Lung (tissue), 12 donors: ENCODE measurements around the gene ASF1A. TPM values are rescaled to one million over a fixed set of nuclear protein-coding genes. Genes with fewer than 3 reads are reported as not detected.

Source experiments
- ATAC-seq: fragments of 200-7000 bp; cut with Tn5 transposase; one replicate; pipeline ENCODE4 v1.9.1; 2020; ENCODE audit warnings: moderate number of reproducible peaks; ENCODE audit not compliant: insufficient read depth, low FRiP score
- DNase-seq, 3 donors: peaks; one replicate each; pipeline ENCODE4 v3.0.0-alpha.2; 2013 to 2017
- H3K27ac ChIP-seq, 2 donors: one replicate each; pipeline ENCODE4 v1.5.1; 2013; ENCODE audit warnings: mild to moderate bottlenecking in 2 of 2, moderate library complexity in 2 of 2, control low read depth in 1 of 2, inconsistent platforms in 1 of 2, low read depth in 1 of 2, low read length in 1 of 2
- H3K27me3 ChIP-seq, 3 donors: one replicate each; pipeline ENCODE4 v1.5.1; 2013; ENCODE audit warnings: low read length in 2 of 3; ENCODE audit not compliant: control insufficient read depth in 3 of 3, insufficient read depth in 3 of 3
- H3K36me3 ChIP-seq, 4 donors: one replicate each; pipeline ENCODE4 v1.5.1; 2013; ENCODE audit warnings: low read length in 4 of 4, mild to moderate bottlenecking in 1 of 4, moderate library complexity in 1 of 4; ENCODE audit not compliant: control insufficient read depth in 4 of 4, insufficient read depth in 4 of 4
- H3K4me1 ChIP-seq, 5 donors: one replicate each; pipeline ENCODE4 v1.5.1; 2013; ENCODE audit warnings: low read length in 5 of 5, mild to moderate bottlenecking in 2 of 5, moderate library complexity in 1 of 5; ENCODE audit not compliant: control insufficient read depth in 5 of 5, insufficient read depth in 5 of 5
- H3K4me3 ChIP-seq: one replicate; pipeline ENCODE4 v1.5.1; 2013; ENCODE audit warnings: mild to moderate bottlenecking, control low read depth, moderate library complexity
- H3K9ac ChIP-seq, 2 donors: one replicate each; pipeline ENCODE4 v1.5.1; 2013; ENCODE audit warnings: low read length in 2 of 2, control low read depth in 1 of 2; ENCODE audit not compliant: insufficient read depth in 1 of 2
- H3K9me3 ChIP-seq, 4 donors: one replicate each; pipeline ENCODE4 v1.5.1; 2013; ENCODE audit warnings: low read length in 3 of 4, mild to moderate bottlenecking in 1 of 4, moderate library complexity in 1 of 4; ENCODE audit not compliant: control insufficient read depth in 4 of 4, insufficient read depth in 3 of 4
- CTCF ChIP-seq: IDR thresholded peaks from 2 replicates; pipeline ENCODE4 v1.5.1; 2012; ENCODE audit warnings: mild to moderate bottlenecking; ENCODE audit errors: control extremely low read depth, extremely low read depth
- WGBS, 2 donors: extraction: QIAGEN DNeasy Blood & Tissue Kit; methylation state at CpG; one replicate each; pipeline ENCODE4 v1.1.7; 2013; 5-methylcytosine and 5-hydroxymethylcytosine counted together
- polyA plus RNA-seq, 2 donors: library from polyadenylated mRNA; stranded (reverse); fragments of 200-250 nt; gene quantifications; one replicate each; pipeline ENCODE4 v1.2.1, GENCODE V29; 2013
- total RNA-seq, 2 donors: library from RNA; depleted of rRNA in 1 of 2; stranded (reverse); fragments of >200 nt in 1 of 2; gene quantifications; one replicate each; pipeline ENCODE4 v1.2.1, GENCODE V29; 2014 to 2021
- donor health status: control.
- donor health status: control.
- donor health status: Bipolar disorder and iron deficiency.
- donor health status: healthy.
- donor health status: DM: yes; HTN: yes; CAD: no.

Gene ASF1A
- total and polyA plus RNA-seq, 4 donors = 8.9 to 32.9 (median 23.9) TPM

- H3K4me3 ChIP-seq = no peak overlapping the region
- no peak overlapping the region for H3K9ac ChIP-seq
- peaks cover 0 to 7% (median 1%) of the 10 kb centered on the region in 5 donors for H3K4me1 ChIP-seq
- DNase-seq (no peak), ATAC-seq (no peak)
- no peak overlapping the region for H3K27ac ChIP-seq
- peaks cover 6 to 49% (median 26%) of the 10 kb centered on the region in 4 donors for H3K36me3 ChIP-seq
- no peaks in the 10 kb centered on the region for H3K27me3 ChIP-seq
- H3K9me3 ChIP-seq = no peaks in the 10 kb centered on the region
- TF ChIP-seq CTCF = no peak
Observed at GRCh38 chr6:118905084-118905483, 11.1 kb downstream of the ASF1A start.

- no peaks in the 10 kb centered on the region for H3K9me3 ChIP-seq
- H3K27ac ChIP-seq = no peak overlapping the region
- peaks cover 6 to 49% (median 28%) of the 10 kb centered on the region in 4 donors for H3K36me3 ChIP-seq
- ATAC-seq (peak; percentile 11), DNase-seq (no peak)
- H3K9ac ChIP-seq = no peak overlapping the region
- WGBS, 2 donors = 91 to 93% methylated on average over 4 of the region's 4 CpGs
- H3K4me1 ChIP-seq = peaks cover 0 to 1% (median 0%) of the 10 kb centered on the region in 5 donors
- H3K4me3 ChIP-seq = no peak overlapping the region
- no peaks in the 10 kb centered on the region for H3K27me3 ChIP-seq
- TF ChIP-seq CTCF = no peak
Observed at GRCh38 chr6:118905851-118906250, 11.9 kb downstream of the ASF1A start.

GRCh38 chr6:118908441-118908840 lies 14.5 kb downstream of the ASF1A start:
- no peak for ATAC-seq
- Histone ChIP-seq H3K9me3 (no peaks in the 10 kb centered on the region), H3K36me3 (peaks cover 7 to 45% (median 24%) of the 10 kb centered on the region in 4 donors)

More at GRCh38 chr6:118908441-118908840, 14.5 kb downstream of the ASF1A start:
- no peak for TF ChIP-seq CTCF
- DNase-seq = no peak
- H3K4me1 ChIP-seq = peaks cover 0 to 1% (median 0%) of the 10 kb centered on the region in 5 donors
- H3K4me3 ChIP-seq = no peak overlapping the region
- no peak overlapping the region for H3K9ac ChIP-seq
- WGBS, 2 donors = 82 to 85% methylated on average over 1 of the region's 1 CpG
- H3K27me3 ChIP-seq = no peaks in the 10 kb centered on the region
- no peak overlapping the region for H3K27ac ChIP-seq
